Neutrophil (primary cell): Measurements from ENCODE around the gene MYO5B.

ENCODE experiments used
- H3K27ac ChIP-seq: fragments of 200-600 bp; sonication (generic); 2 replicates; pipeline ENCODE4 v1.5.1; 2016; ENCODE audit warnings: mild to moderate bottlenecking, moderate library complexity
- H3K27me3 ChIP-seq: fragments of 200-600 bp; sonication (generic); 2 replicates; pipeline ENCODE4 v1.6.0; 2016; ENCODE audit warnings: mild to moderate bottlenecking
- H3K36me3 ChIP-seq: fragments of 200-600 bp; sonication (generic); 2 replicates; pipeline ENCODE4 v1.5.1; 2017
- H3K4me1 ChIP-seq, 2 experiments: fragments of 200-600 bp in 1 of 2; sonication (generic) in 1 of 2; 1 replicate in 1 of 2; 2 replicates in 1 of 2; pipeline versions ENCODE4 v1.5.1 to v1.6.1; 2013 to 2016; ENCODE audit warnings: low read depth in 1 of 2, low read length in 1 of 2, mild to moderate bottlenecking in 1 of 2, moderate library complexity in 1 of 2; ENCODE audit not compliant: control insufficient read depth in 1 of 2, insufficient read depth in 1 of 2
- H3K4me3 ChIP-seq, 2 experiments: fragments of 200-600 bp in 1 of 2; sonication (generic) in 1 of 2; 1 replicate in 1 of 2; 2 replicates in 1 of 2; pipeline ENCODE4 v1.5.1; 2013 to 2016; ENCODE audit warnings: low read depth in 1 of 2, low read length in 1 of 2, mild to moderate bottlenecking in 1 of 2, moderate library complexity in 1 of 2
- H3K9me3 ChIP-seq: fragments of 200-600 bp; sonication (generic); 2 replicates; pipeline ENCODE4 v1.5.1; 2016
- TF ChIP-seq, protein P1 (sequence below): fragments of 200-600 bp; sonication (generic); IDR thresholded peaks from 2 replicates; pipeline ENCODE4 v1.5.1; 2016; ENCODE audit warnings: antibody characterized with exemption

MYO5B gene

DNA sequence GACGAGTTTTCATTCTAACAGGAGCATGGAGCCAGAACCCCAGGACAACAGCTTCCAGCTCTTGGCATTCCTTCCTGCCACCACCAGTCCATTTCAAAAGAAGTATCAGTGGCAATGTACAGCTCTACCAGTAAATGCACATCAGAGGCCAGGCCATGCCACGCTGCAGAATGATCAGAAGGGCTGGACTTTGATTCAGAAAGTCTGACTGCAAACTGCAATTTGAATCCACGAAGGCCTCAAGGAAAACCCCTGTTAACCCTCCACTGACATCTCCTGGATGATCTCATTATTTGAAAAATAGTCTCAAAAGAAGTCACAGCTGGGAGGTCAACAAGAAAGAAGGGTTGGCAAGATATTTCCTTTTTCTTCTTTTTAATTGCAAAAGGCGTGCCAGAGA lies 119.2 kb downstream of the MYO5B start:
- Histone ChIP-seq H3K36me3 (no peaks in the 10 kb centered on the region), H3K4me1 (no peaks in the 10 kb centered on the region), H3K27ac (no peak overlapping the region), H3K9me3 (no peaks in the 10 kb centered on the region), H3K27me3 (no peaks in the 10 kb centered on the region), H3K4me3 (no peak overlapping the region)
- TF ChIP-seq, protein P1, sequence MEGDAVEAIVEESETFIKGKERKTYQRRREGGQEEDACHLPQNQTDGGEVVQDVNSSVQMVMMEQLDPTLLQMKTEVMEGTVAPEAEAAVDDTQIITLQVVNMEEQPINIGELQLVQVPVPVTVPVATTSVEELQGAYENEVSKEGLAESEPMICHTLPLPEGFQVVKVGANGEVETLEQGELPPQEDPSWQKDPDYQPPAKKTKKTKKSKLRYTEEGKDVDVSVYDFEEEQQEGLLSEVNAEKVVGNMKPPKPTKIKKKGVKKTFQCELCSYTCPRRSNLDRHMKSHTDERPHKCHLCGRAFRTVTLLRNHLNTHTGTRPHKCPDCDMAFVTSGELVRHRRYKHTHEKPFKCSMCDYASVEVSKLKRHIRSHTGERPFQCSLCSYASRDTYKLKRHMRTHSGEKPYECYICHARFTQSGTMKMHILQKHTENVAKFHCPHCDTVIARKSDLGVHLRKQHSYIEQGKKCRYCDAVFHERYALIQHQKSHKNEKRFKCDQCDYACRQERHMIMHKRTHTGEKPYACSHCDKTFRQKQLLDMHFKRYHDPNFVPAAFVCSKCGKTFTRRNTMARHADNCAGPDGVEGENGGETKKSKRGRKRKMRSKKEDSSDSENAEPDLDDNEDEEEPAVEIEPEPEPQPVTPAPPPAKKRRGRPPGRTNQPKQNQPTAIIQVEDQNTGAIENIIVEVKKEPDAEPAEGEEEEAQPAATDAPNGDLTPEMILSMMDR, result no peak

DNA sequence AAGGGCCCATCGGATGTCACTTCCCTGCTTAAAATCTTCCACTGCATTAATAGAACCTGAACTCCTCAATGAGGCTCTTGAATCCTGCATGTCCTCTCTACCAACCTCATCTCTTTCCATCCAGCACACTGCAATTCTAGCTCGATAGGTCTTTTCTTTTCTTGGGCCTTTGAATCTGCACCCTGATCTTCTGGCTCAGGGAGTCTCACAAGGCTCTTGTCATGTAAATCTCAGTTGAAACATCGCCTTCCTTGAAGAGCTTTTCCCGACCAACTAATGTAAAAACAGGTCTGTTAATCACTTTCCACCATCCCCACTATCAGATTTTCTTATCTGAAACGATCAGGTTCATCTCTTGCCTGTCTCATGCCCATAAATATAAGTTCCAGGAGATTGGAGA lies 120.5 kb downstream of the MYO5B start:
- Histone ChIP-seq H3K9me3 (no peaks in the 10 kb centered on the region), H3K4me3 (no peak overlapping the region), H3K36me3 (no peaks in the 10 kb centered on the region), H3K27ac (no peak overlapping the region), H3K4me1 (no peaks in the 10 kb centered on the region), H3K27me3 (no peaks in the 10 kb centered on the region)
- TF ChIP-seq, protein P1, result no peak

DNA sequence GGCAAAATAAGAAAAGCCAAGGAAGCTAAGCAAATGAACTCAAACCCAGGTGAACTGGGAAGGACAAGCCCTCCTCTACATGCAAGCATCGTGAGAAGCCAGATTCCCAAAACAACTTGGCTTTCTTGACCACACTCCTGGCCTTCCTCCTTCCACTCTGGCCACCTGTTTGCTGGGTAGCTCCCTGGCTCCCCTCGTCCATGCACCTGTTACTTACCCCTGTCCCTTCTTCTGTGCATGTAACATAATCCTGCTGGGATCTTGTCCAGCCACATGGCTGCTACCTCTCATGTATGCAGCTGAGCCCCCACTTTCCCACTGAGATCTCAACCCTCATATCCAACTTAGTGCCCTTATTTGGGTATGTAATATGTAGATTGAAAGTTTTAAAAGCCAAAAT lies 121.6 kb downstream of the MYO5B start:
- Histone ChIP-seq H3K9me3 (no peaks in the 10 kb centered on the region), H3K36me3 (no peaks in the 10 kb centered on the region), H3K27me3 (no peaks in the 10 kb centered on the region), H3K27ac (no peak overlapping the region), H3K4me1 (no peaks in the 10 kb centered on the region), H3K4me3 (no peak overlapping the region)
- TF ChIP-seq, protein P1, result no peak

DNA sequence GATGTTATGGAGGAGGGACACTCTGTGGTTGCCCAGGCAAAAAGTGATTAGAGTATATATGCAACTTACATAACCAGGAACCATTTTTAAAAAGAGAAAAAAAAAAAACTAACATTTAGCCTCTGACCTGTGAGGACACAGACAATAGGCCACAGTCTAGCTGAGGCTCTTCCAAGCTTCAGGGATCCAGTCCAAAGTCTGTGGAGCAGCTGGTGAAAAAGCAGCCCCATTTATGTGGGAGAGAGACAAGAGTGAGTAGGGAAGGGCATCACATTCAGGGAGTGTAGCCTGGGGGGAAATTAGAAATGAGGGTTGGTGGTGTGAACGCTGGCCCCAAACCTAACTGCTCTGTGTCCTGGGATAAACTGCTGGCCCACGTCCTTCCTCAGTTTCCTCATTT lies 122.8 kb downstream of the MYO5B start:
- TF ChIP-seq, protein P1, result no peak
- Histone ChIP-seq H3K9me3 (no peaks in the 10 kb centered on the region), H3K4me1 (no peaks in the 10 kb centered on the region), H3K4me3 (no peak overlapping the region), H3K27me3 (no peaks in the 10 kb centered on the region), H3K36me3 (no peaks in the 10 kb centered on the region), H3K27ac (no peak overlapping the region)

DNA sequence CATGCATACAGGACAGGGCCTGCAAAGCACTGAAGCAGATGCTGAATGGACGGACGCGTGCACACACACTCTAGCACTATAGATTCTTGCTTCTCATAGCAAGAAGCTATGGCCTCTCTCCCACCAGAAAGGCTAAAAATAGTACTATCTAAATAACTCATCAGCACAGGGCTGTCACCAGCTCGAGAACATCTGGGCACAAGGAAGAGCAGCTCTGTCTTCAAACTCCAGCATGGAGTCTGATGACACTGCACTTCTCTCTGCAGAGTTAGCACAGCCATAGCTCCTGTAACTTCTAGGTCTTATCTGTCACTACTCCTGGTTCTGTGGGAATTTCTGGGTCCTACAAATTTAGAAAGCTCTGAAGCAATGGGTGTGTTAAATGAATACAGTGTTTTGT lies 123.5 kb downstream of the MYO5B start:
- H3K36me3 ChIP-seq, result no peaks in the 10 kb centered on the region
- H3K4me3 ChIP-seq, result no peak overlapping the region
- H3K27ac ChIP-seq, result no peak overlapping the region
- TF ChIP-seq, protein P1, result no peak
- H3K27me3 ChIP-seq, result no peaks in the 10 kb centered on the region
- no peaks in the 10 kb centered on the region for H3K4me1 ChIP-seq
- H3K9me3 ChIP-seq, result no peaks in the 10 kb centered on the region

DNA sequence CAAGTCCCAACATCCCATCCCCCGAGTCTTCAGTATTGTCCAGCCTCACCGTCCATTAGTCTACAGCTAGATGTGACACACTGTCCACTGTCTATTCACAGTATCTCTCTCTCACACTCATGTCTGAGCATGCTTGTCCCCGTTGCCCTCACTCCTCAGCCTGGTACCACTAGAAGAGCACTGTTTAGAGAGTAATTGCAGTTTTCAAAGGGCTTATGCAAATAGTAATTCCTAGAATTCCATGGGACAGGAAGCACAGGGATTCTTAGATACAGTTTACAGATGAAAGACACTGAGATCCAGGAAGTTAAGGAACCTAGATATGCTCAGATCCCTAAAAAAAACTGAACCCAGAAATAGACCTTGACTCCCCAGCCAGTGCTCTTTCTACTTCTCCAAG lies 125.5 kb downstream of the MYO5B start:
- Histone ChIP-seq H3K27ac (no peak overlapping the region), H3K4me3 (no peak overlapping the region), H3K9me3 (no peaks in the 10 kb centered on the region), H3K27me3 (no peaks in the 10 kb centered on the region), H3K36me3 (no peaks in the 10 kb centered on the region), H3K4me1 (no peaks in the 10 kb centered on the region)
- TF ChIP-seq, protein P1, result no peak
